Fibroblast of skin of left quadriceps (primary cell): Measurements from ENCODE around the gene ABCC1.

Experiments used
- DNase-seq, 2 experiments: peaks; one replicate each; pipeline ENCODE4 v3.0.0-alpha.2; 2013; ENCODE audit warnings: low read depth in 2 of 2

ABCC1 gene

DNA sequence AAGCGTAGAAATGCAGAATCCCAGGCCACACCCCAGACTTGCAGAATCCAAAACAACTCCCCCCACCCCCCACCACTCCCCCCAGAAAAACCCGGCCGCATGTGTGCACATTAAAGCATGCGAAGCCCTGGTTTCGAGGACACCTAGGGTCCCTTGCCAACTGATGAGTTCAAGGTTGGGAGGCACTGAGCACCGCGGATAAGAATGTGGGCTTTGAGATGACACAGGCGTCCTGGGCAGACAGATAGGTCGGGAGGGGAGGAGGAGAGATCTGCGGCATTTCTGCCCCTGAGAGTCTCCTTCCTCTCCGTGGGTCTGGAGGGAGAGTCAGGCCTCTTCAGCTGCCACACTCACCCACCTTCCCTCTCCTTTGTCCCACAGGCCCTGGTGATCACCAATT, 98.3 kb downstream of the ABCC1 start:
- DNase-seq, result no peak

DNA sequence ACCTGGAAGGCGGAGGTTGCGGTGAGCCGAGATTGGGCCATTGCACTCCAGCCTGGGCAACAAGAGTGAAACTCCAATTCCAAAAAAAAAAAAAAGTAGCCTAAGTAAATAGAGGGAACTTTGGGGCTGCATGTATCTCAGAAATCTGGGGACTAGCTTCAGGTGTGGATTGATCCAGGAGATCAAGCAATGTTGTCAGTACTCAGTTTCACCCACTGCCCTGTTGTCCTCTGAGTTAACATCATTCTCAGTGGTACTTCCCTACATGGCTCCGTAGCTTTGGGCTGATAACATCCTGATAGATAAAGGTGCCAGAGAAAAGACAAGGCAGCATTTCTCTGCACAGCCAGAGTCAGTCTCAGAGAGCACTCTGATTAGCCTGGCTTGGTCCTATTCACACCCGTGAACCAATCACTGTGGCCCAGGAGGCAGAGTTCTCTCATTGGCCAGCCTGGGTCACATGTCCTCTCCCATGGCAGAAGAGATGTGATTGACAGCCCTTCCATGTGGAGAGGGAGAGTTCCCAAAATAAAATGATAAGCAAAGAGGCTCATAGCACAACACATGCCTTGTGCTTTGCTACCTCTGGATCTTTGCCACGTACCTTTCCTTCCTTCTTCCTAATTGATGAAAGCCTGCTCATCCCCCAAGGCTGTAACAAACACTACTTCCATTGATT, 99.6 kb downstream of the ABCC1 start:
- DNase-seq, result no peak

DNA sequence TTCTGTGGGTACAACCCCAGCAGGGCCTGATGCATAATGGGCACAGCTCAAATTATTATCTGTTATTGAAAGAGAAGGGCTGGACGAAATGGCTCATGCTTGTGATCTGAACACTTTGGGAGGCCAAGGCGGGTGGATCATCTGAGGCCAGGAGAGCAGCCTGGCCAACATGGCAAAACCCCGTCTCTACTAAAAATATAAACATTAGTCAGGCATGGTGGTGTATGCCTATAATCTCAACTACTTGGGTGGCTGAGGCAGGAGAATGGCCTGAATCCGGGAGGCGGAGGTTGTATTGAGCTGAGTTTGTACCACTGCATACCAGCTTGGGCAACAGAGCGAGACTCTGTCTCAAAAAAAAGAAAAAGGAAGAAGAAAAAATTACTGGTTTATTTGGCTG, 100.7 kb downstream of the ABCC1 start:
- DNase-seq, result no peak

DNA sequence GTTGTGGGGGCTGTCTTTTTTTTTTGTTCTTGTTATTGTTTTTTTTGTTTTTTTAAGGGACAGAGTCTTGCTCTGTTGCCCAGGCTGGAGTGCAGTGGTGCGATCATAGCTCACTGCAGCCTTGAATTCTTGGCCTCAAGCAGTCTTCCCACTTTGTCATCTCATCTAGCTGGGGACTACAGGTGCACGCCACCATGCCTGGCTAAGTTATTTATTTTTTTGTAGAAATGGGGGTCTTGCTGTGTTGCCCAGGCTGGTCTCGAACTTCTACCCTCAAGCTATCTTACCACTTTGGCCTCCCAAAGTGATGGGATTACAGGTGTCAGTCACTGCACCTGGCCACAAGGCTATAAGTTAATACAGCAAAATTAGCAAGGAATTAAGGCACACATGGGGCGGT, 101.7 kb downstream of the ABCC1 start:
- no peak for DNase-seq

DNA sequence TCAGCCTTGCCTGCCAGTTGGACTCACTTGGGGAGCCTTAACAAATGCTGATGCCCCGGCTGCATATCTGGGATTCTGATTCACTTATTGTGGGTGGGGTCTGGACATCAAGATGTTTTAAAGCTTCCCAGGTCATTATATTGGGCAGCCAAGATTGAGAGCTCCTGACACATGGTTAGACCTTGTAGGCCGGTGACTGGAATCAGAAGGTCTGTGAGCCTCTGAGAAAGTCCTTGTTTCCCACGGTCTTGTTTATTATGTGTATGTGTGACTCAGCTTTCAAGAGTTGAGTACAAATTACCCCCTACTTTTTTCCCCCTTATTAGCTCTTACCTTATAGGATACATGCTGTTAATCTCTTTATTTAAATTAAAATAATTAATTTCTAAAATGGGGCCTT, 103.5 kb downstream of the ABCC1 start:
- DNase-seq, result no peak

DNA sequence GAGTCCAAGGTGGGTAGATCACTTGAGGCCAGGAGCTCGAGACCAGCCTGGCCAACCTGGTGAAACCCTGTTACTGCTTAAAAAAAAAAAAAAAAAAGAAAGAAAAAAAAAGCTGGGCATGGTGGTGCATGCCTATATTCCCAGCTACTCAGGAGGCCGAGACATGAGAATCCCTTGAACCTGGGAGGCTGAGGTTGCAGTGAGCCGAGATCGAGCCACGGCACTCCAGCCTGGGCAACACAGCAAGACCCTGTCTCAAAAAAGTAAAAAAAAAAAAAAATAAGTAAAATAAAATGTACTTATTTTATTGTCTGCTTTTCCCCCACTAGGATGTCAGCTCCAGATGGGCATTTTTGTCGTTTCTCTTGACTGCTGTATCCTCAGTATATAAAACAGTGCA, 107.7 kb downstream of the ABCC1 start:
- no peak for DNase-seq

DNA sequence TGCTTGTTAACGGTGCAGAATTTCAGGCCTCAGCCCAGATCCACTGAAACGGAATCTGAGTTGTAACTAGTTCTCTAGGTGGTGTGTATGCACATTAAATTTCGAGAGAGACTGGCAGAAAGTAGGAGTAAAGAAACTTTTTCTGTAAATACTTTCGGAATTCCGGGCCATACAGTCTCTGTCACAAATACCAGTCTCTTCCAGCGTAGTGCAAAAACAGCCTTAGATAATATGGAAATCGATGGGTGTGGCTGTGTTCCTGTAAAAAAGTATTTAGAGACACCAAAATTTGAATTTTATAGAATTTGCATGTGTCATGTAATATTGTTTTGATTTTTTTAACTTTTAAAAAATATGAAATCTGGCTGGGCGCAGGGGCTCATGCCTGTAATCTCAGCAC, 109.7 kb downstream of the ABCC1 start:
- DNase-seq, result no peak

DNA sequence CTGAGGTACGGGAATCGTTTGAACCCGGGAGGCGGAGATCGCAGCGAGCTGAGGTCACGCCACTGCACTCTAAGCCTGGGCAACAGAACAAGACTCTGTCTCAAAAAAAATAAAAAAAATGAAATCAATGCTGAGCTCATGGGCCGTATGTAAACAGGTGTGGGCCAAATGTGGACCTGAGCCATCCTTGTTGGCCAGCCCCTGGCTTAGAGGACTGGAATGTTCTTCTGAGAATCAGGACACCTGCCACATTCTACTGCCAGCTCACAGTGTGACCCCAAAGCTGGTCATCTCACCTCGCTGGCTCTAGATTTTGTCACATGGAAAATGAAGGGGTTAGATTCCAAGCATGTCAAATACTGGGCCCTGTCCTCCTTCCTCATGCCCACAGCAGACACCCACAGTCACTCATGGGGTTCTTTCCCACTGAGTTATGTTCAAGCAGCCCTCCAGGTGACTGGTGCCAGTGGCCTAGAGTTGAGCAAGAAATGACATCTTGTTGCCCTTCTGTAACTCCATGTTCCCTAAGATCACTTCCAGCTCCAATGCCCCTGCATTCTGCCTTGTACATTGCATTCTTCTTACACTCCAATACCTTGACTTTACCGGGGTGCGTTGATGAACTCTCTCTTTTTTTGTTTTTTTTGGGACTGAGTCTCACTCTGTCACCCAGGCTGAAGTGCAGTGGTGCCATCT, 110.6 kb downstream of the ABCC1 start:
- DNase-seq, result no peak

DNA sequence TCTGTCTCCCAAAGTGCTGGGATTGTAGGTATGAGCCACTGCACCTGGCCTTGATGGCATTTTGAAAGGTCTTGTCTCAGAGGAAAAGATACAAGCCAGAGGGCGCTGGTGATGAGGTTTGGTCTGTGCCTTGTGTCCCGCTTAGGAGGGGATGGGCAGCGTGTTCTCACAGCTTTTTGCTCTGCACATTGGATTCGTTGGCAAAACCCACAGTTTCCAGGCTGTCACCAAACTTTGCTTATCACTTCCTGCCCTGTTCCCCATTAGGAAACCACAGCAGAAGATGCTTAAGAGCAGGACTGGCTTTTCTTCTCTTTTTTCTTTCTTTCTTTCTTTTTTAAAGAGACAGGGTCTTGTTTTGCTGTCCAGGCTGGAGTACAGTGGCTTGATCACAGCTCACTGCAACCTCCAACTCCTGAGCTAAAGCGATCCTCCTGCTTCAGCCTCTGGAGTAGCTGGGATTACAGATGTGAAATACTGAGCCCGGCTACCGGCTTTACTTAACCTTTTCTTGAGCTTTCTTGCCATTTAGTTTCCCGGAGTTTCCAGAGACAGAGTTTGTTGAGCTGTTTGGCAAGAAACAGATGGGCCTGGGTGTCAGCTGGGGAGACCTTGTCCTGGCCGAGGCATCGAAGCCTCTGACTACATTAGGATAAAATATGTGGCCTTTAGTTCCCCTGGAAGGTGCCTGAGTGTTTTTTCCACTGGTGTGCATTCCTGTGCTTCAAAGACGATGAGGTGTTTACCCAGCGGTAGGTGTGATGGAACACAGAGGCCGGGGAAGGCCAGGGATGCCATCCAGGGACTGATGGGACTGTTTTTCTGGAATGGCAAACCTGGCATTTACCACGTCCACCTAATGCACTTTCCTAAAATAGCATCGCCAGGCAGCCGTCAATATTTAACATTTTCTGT, 112.9 kb downstream of the ABCC1 start:
- DNase-seq, result no peak

DNA sequence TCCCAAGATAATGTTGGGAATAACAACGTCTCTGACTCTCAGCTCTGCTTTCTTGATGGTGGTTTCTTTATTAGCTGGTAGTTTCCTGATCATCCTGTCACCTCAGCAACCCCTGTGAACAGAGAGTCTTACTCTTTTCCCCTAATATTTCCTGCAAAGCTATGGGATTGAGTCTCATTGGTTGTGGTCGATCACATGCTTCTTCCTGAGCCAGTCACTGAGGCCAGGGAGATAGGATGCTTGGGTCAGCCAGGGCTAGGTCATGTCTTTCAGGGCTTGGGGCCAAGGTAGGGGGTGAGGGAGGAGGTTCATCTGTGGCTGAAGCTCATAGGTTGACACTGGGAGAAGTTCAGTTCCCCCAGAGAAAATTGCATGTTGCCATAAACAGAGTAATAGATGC, 114.3 kb downstream of the ABCC1 start:
- no peak for DNase-seq

DNA sequence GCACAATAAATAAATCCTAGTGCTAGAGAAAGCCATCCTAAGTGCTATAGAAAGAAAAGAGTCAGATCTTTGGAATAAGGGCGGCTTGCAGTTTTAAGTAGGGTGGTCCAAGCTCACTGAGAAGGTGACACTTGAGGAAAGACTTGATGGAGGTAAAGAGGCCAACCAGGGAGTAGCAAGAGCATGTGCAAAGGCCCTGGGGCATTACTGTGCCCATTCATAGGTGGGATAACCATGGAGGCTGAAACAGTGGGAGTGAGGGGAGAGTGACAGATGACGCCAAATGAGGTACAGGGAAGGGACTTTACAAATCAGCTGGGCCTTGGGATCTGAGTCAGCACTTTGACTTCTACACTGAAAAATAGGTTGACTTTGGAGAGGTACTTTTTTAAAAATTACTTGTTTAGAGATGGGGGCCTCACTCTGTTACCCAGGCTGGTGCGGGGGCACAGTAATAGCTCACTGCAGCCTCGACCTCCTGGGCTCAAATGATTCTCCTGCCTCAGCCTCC, 115.5 kb downstream of the ABCC1 start:
- no peak for DNase-seq

DNA sequence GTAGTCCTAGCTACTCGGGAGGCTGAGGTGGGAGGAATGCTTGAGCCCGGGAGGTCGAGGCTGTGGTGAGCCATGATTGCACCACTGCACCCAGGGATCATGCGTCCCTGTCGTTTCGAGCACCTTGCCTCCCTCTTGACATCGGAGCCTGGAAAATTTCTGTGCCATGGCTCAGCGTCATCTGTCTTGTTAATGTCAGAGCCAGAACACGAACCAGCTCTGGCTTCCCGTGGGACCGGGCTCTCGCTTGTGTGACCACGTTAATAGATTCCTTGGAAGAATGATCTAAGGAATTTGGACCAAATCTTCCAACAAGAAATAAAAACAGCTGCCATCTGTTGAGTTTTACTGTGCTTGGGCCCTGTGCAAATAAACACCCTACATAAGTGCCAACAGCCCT, 117.7 kb downstream of the ABCC1 start:
- DNase-seq, result no peak

DNA sequence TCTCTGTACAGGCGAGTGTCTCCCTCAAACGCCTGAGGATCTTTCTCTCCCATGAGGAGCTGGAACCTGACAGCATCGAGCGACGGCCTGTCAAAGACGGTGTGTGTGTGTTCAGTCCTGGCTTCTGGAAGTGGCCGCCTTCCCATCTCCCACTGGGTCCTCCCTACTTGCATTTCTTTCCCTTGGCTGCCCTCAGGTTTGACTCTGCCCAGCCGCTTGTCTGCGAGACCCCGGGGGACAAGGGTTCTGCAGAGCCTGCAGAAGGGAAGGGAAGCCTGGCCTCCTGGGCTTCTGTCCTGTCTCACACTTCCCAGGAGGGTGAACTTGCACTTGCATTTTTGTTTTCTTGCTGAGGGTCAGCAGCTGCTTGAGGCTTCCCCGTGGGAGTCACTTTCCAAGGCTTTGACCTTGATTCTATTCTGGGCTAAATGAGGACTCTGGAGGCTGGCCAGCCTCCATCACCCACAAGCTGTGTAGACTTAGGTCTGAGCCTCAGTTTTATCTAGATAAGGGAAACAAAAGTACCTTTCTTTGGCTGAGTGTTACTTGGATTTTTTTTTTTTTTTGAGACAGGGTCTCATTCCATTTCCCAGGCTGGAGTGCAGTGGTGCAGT, 122.3 kb downstream of the ABCC1 start:
- DNase-seq, result no peak

DNA sequence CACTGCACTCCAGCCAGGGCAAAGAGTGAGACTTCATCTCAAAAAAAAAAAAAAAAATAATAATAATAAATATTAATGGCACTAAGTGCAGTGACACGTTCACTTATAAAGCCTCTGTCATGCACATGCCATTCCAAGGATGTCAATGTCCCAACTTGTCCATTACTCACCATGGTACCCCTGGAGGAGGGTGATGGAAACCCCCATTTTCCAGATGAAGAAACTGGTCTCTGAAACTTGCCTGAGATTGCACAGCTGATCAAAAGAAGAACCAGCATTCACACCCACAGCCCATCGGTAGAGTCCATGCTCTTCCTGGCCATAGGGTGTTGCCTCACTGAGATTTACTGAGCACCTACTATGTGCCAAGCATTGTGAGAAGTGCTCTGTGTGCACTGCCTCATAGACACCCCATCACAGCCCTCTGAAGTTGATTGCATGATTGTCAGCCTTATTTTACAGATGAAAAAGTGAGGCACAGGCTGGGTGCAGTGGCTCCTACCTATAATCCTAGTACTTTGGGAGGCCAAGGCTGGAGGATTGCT, 123.7 kb downstream of the ABCC1 start:
- DNase-seq, result no peak

DNA sequence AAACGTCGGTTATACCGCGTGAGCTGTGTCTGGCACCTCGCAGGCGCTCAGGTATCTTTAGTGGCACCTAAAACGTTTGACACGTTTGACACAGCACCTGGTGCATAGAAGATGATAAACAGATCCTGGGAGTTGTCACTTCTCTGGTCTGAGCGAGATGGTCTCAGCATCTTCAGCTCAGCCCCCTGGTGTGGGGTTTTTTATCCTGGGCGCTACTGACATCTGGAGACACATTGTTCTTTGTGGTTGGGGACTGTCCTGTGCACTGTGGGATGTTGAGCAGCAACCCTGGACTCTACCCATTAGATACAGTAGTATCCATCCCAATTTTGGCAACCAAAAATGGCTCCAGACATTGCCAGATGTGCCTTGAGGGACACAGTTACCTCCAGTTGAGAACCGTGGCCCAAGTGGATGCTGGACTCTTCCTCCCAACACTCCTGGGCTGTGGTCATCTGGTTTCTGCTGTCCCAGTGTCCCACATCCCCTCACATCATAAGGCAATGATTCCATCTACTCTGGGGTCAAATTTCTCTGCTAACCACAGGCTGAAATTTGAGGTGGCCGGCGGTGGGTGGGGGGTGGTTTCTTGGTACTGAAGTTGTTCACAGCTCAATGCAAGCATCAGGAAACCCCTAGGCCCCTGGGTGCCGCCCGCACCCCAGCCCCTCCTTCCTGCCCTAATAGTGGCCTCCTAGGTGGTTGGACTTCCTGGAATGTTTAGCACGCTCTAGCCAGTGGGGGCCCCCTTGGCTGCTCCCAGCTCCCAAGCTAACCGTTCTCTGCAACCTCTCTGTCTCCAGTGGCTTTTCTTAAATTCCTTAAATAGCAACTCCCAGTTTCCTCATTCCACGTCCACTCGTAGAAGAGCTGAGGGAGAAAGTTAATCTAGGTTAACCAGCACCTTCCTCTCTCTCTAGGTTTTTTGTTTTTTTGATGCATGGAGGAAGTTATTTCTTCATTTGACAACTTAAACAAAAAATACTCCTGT, 124.8 kb downstream of the ABCC1 start:
- DNase-seq, result peak; percentile 92 to 93

DNA sequence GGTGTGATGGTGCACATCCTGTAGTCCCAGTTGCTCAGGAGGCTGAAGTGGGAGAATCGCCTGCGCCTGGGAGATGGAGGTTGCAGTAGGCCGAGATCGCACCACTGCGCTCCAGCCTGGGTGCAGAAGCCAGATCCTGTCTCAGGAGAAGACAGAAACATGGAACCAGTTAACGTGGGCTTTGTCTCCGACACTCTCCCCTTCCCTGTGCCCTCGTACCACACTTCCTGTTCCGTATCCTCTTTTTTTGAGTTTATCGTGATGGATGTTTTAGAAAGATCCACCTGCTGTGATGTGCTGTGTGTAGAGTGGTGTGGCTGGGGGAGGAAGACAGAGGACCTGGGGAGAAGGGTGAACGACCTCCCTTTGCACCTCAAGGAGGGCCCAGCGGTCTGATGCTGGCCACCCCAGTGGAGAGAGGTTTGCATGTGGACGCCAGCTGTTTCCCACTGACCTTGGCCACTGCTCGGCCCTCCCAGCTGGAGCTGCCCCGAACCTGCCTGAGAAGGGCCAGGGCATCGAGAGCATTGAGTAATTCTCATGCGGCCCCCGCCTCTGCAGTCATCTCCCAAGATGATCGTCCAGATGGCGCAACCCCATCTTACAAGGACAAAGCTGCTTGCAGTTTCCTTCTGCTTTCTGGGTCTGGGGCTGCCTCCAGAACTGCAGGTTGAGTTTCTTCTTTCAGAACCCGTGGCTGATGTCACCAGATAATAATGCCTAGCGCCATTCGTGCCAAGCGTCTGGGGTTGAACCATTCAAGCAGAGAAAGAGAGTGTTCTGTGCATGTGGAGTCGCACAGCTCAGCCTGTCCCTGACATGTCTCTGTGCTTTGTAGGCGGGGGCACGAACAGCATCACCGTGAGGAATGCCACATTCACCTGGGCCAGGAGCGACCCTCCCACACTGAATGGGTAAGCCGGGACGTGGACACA, 126.3 kb downstream of the ABCC1 start:
- no peak for DNase-seq

DNA sequence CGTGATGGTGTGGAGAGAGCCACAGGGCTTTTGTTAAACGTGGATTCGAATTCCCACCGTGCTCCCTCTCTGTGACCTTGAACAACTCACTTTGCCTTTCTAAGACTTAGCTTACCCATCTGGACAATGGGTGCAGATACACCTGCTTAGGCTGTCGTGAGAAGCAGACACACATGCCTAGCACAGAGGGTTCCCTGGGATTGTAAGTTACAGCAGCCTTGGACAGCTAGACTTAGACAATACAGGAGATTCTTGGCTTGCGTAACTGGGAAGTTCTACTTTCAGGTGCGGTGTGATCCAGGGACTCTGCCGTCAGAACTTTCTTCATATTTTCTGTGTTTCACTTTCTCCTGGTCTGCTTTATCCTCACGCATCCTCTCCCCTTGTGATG, 127.0 kb downstream of the ABCC1 start:
- no peak for DNase-seq

DNA sequence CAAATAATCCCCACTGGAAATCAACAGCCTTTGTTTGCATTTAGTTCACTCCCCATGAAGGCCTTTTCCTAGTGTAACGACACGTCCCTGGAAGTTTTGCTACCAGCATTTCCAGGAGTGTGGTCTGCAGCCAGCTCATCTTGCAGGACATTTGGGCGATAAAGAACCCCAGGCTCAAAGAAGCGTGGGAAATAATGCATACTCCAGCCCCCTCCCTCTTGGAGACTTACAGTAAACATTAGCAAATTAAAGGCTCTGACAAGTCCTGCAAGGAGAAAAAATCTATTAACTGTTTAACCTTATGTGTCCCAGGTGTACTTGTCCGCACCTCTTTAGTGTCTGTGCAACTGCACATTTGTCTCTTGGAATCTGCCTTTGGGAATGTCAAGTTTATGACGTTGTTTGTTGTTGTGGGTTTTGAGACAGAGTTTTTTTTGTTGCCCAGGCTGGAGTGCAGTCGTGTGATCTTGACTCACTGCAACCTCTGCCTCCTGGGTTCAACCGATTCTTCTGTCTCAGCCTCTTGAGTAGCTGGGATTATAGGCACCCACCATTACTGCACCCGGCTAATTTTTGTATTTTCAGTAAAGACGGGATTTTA, 131.1 kb downstream of the ABCC1 start:
- no peak for DNase-seq

DNA sequence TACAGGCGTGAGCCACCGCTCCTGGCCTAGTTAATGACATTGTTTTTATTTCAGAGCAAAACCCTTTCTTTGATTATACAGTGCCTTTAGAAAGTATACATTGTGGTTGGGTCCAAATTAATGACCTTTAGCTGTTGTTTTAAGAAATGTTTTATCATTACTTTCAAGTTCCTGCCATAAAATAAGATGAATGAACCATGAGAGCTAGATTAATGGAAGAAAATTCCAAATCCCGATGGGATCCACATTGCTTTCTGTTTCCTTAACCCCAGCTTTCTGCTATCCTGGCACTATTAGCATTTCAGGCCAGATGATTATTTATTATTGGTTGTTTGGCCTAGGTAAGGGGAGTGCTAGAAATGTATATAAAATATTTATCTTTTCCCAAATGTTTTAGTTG, 131.7 kb downstream of the ABCC1 start:
- no peak for DNase-seq
